Thyroid gland (tissue), 4 donors: ENCODE results near the gene GOLGA1. TPM values are rescaled to one million over a fixed set of nuclear protein-coding genes. Genes with fewer than 3 reads are reported as not detected.

Source experiments
- DNase-seq, 2 donors: peaks; one replicate each; pipeline ENCODE4 v3.0.0-alpha.2; 2019
- H3K27ac ChIP-seq, 3 donors: fragments of 200-600 bp; sonication (generic); 1 replicate in 2 of 3; 2 replicates in 1 of 3; pipeline ENCODE4 v1.5.1; 2016 to 2019; ENCODE audit warnings: mild to moderate bottlenecking in 1 of 3, moderate library complexity in 1 of 3
- H3K27me3 ChIP-seq: fragments of 200-600 bp; sonication (generic); one replicate; pipeline ENCODE4 v1.5.1; 2019
- H3K36me3 ChIP-seq, 2 donors: fragments of 200-600 bp; sonication (generic); one replicate each; pipeline ENCODE4 v1.5.1; 2016 to 2019
- H3K4me1 ChIP-seq, 2 donors: fragments of 200-600 bp; sonication (generic); one replicate each; pipeline ENCODE4 v1.5.1; 2017 to 2019
- H3K4me3 ChIP-seq, 3 donors: fragments of 200-600 bp; sonication (generic); replicated peaks in 1 of 3; 1 replicate in 2 of 3; 2 replicates in 1 of 3; pipeline ENCODE4 v1.5.1; 2016; ENCODE audit warnings: mild to moderate bottlenecking in 1 of 3
- H3K9me3 ChIP-seq: fragments of 200-600 bp; sonication (generic); one replicate; pipeline ENCODE4 v1.5.1; 2017
- CTCF ChIP-seq, 6 experiments: fragments of 200-600 bp in 3 of 6; fragments of 450-650 bp in 3 of 6; sonication (generic) in 3 of 6; IDR thresholded peaks; one replicate each; pipeline ENCODE4 v1.5.1; 2016 to 2019; ENCODE audit warnings: antibody characterized with exemption in 6 of 6, mild to moderate bottlenecking in 2 of 6, inconsistent platforms in 1 of 6, moderate library complexity in 1 of 6
- POLR2A ChIP-seq, 2 donors: fragments of 450-650 bp; IDR thresholded peaks; one replicate each; pipeline ENCODE4 v1.6.1; 2017; ENCODE audit warnings: antibody characterized with exemption in 2 of 2, mild to moderate bottlenecking in 2 of 2, moderate library complexity in 1 of 2
- WGBS, 2 donors: methylation state at CpG; one replicate each; pipeline ENCODE4 v1.1.5; 2017; 5-methylcytosine and 5-hydroxymethylcytosine counted together
- intact Hi-C: fragments of 100-400 bp; cut with DNase I; formaldehyde crosslinking; loops from one replicate; pipeline ENCODE4 v1.15.1; 2023
- total RNA-seq, 4 donors: library from RNA; depleted of rRNA; stranded (reverse); fragments of >200 nt; gene quantifications; one replicate each; pipeline ENCODE4 v1.2.3, GENCODE V29; 2016

GOLGA1 gene
- total RNA-seq, 4 donors from 2014 or later, result 15.3 to 27.7 (median 18.6) TPM

- H3K27ac ChIP-seq, result peak overlapping the region; percentile 32 to 87 (median 60)
- DNase-seq, result peak in 1 of 2 donors; percentile 36
- H3K4me1 ChIP-seq, result peaks cover 13 to 38% of the 10 kb centered on the region in 2 donors
- no peak overlapping the region for H3K4me3 ChIP-seq
- WGBS, 2 donors, result 62 to 72% methylated on average over 7 of the region's 7 CpGs
- no peaks in the 10 kb centered on the region for H3K9me3 ChIP-seq
- intact Hi-C loops, result no loop called here
- H3K27me3 ChIP-seq, result no peaks in the 10 kb centered on the region
- no peaks in the 10 kb centered on the region for H3K36me3 ChIP-seq
- TF ChIP-seq POLR2A (IDR thresholded peaks at IDR 0.05) (no peak), CTCF (IDR thresholded peaks at IDR 0.05) (no peak)
These were observed 106.3 kb downstream of the GOLGA1 start for GRCh38 chr9:124834591-124834990.

DNA sequence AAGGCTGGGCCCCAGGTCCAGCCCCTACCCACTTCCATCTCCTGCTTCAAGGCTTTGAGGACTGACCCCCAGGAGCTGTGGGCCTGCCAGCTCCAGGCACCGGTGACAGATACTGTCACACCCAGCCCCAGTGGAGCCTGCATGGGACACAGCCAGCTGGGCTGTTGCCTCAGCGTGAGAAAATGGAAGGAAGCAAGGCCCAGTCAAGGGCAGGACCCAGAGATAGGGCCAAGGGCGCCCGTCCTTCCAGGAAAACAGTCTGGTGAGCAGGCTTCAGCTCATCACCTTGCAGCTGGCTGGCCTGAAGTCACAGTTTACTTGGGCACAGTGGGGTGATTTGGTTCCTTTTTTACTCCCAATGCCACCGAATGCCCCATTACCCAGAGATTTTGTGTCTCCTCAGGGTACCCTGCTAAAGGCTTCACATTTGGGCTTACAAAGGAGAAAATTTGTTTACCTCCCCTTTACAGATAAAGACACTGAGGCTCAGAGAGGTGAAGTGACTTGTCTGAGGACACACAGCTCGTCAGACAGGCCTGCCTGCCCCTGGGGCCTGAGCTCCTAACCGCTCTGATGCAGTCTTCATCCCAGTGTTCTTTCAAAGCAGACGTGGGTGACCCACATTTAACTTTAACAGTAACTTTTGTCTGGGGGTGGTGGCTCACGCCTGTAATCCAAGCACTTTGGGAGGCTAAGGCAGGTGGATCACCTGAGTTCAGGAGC lies 109.1 kb downstream of the GOLGA1 start:
- WGBS, 2 donors, result 77 to 78% methylated on average over 9 of the region's 9 CpGs
- H3K4me3 ChIP-seq, result no peak overlapping the region
- DNase-seq, result no peak
- intact Hi-C loops, result no loop called here
- H3K27ac ChIP-seq, result peak overlapping the region in 2 of 3 donors; percentile 21 to 31
- no peaks in the 10 kb centered on the region for H3K27me3 ChIP-seq
- H3K36me3 ChIP-seq, result no peaks in the 10 kb centered on the region
- peaks cover 13 to 38% of the 10 kb centered on the region in 2 donors for H3K4me1 ChIP-seq
- no peak for TF ChIP-seq POLR2A (IDR thresholded peaks at IDR 0.05)
- no peak for TF ChIP-seq CTCF (IDR thresholded peaks at IDR 0.05)
- H3K9me3 ChIP-seq, result no peaks in the 10 kb centered on the region

GRCh38 chr9:124830593-124830992 lies 110.3 kb downstream of the GOLGA1 start:
- no peak overlapping the region for H3K27ac ChIP-seq
- WGBS, 2 donors, result 68 to 72% methylated on average over 4 of the region's 4 CpGs
- H3K36me3 ChIP-seq, result no peaks in the 10 kb centered on the region
- H3K27me3 ChIP-seq, result no peaks in the 10 kb centered on the region
- H3K4me3 ChIP-seq, result no peak overlapping the region
- TF ChIP-seq POLR2A (IDR thresholded peaks at IDR 0.05) (no peak), CTCF (IDR thresholded peaks at IDR 0.05) (no peak)
- no peaks in the 10 kb centered on the region for H3K9me3 ChIP-seq
- peaks cover 13 to 33% of the 10 kb centered on the region in 2 donors for H3K4me1 ChIP-seq
- DNase-seq, result no peak
- intact Hi-C loops, result no loop called here

DNA sequence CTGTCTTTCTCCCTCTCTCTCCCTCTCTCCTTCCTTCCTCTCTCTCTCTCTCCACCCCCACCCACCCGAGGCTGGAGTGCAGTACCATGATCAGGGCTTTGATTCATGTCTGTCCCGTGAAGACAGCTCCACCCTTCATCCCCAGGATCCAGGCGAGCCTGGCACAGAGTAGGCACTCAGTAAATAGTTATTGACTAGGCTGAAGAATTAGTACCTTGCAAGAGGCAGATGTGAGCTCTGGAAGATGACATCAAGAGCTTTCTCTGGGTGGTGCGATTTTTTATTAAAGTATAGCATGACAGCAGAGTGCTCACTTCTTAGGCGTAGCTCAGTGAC lies 111.6 kb downstream of the GOLGA1 start:
- H3K27me3 ChIP-seq, result no peaks in the 10 kb centered on the region
- intact Hi-C loops, result no loop called here
- WGBS, 2 donors, result 43 to 47% methylated on average over 5 of the region's 5 CpGs
- H3K4me3 ChIP-seq, result no peak overlapping the region
- H3K4me1 ChIP-seq, result peaks cover under 1 to 20% of the 10 kb centered on the region in 2 donors
- no peak for DNase-seq
- TF ChIP-seq CTCF (IDR thresholded peaks at IDR 0.05), result no peak
- no peak for TF ChIP-seq POLR2A (IDR thresholded peaks at IDR 0.05)
- no peak overlapping the region for H3K27ac ChIP-seq
- H3K9me3 ChIP-seq, result no peaks in the 10 kb centered on the region
- H3K36me3 ChIP-seq, result no peaks in the 10 kb centered on the region

GRCh38 chr9:124828489-124829333 lies 112.2 kb downstream of the GOLGA1 start:
- Histone ChIP-seq H3K4me3 (no peak overlapping the region), H3K27me3 (no peaks in the 10 kb centered on the region), H3K36me3 (no peaks in the 10 kb centered on the region), H3K9me3 (no peaks in the 10 kb centered on the region), H3K4me1 (peaks cover 0 to 18% of the 10 kb centered on the region in 2 donors), H3K27ac (no peak overlapping the region)
- intact Hi-C loops, result no loop called here
- 52 to 60% methylated on average over 2 of the region's 2 CpGs for WGBS, 2 donors
- DNase-seq, result no peak
- TF ChIP-seq POLR2A (IDR thresholded peaks at IDR 0.05) (no peak), CTCF (IDR thresholded peaks at IDR 0.05) (no peak)
